GM19193 (cell line): ENCODE measurements around the gene PDE5A.

ENCODE experiments used
- POLR2A ChIP-seq: IDR thresholded peaks from 4 replicates; pipeline ENCODE4 v1.6.1; 2011; ENCODE audit not compliant: insufficient read depth, insufficient read length; ENCODE audit errors: extremely low read depth

The PDE5A gene

GRCh38 chr4:119525005-119525749 lies 103.4 kb downstream of the PDE5A start:
- no peak for TF ChIP-seq POLR2A

DNA sequence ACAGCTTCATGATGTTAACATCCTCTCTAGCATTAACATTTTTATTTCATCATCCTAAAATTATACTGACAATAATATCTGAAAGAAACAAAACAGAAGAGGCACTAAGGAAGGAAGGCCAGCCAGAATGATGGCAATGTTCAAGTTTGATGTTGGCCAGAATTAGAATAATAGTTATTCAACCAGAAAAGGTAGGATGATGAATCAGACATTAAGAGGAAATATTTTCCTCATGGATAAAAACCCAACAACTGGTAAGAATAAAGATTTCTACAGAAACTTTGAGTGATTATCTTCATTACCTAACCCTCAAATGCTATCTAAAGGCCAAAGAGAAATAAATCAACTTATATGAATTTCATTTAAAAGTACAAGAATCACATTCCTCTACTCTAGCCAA lies 105.2 kb downstream of the PDE5A start:
- no peak for TF ChIP-seq POLR2A

GRCh38 chr4:119521268-119521667 lies 107.3 kb downstream of the PDE5A start:
- TF ChIP-seq POLR2A, result no peak

- TF ChIP-seq POLR2A, result no peak
Measured at GRCh38 chr4:119518915-119519410, 109.6 kb downstream of the PDE5A start.

- no peak for TF ChIP-seq POLR2A
Measured at GRCh38 chr4:119518230-119518892, 110.2 kb downstream of the PDE5A start.

DNA sequence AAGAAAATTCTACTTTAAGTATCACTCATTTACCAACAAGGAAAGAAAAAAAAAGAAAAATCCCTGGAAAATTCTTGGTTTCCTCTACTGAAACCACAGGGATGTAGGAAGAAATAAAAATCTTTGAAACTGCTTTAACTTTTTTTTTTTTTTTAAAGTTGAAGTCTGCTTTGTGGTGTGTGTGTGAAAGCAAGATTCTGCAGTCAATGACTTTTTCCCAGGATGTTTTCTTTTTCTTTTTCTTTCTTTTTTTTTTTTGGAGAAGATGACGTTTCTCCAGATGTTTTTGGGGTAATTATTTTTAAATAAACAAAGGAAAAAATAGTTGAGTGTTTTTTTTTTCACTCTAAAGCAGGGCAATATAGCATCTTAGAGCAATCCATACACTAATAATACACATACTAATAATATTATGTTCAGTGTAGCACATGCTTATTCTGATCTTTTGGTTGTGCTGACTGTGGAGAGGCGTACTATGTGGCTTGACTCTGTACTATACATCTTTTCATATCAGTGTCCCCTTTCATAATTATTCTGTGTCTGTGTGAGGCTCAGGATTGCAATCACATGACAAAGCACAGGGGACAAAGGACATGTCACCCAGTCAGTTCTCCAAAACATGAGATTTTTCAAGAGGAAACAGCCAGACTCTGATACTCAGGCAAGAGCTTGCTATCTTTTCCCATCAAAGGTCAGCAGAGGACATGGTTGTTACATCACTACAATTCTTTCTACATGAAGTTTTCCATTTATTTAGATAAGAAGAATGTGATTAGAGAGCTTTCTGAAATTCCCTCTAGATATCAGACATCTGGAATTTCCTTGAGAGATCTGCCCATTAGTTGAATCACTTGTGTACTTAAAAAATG lies 111.0 kb downstream of the PDE5A start:
- no peak for TF ChIP-seq POLR2A

DNA sequence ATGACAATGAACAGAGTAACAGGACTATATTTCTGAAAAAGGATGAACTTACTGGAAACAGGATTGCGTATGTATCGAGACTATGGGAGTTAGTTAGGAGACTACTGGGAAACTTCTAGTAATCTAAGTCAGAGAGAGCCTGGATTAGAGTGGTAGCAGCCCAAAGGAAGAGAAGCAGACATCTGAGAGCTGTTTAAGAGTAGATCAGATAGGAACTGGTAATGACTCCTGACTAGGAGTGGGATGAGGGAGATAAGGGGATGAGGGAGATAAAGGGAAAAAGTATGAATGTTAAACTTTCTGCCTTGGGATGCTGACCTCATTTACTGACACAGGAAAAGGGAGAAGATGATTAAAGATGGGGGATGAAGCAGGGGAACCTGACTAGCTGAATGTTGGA lies 116.2 kb downstream of the PDE5A start:
- no peak for TF ChIP-seq POLR2A

DNA sequence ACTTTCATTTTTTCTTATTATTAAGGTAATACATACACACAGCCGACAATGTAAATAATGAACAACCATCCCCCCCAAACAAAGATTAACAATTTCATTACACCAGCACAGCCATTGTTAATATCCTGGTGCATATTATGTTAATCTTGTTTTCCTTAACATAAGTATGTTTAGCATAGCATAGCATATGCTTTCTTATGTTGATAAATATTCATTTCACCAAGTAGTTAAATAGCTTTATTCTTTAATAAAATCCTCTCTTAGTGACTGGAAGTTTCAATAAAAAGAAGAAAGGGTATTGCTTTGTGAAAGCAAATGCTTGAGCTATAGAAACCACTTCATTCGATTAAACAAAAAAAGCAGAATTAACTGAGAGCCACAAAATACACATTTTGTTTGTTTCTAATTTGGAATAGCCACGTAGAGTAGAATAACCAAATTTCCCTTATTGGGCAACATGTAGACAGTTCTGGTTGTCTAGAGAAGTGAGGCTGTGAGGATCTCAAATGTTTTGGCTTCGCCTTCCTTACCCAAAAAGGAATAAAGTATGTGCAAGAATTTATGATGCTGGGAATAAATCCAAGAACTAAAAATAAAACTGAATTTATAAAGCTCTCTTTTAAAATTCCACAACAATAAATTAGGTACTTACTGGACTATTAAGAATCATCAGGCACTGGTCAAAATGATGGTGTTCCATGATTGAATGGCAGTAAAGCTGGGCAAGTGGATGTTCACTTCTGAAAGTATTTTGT lies 118.0 kb downstream of the PDE5A start:
- TF ChIP-seq POLR2A, result no peak

- TF ChIP-seq POLR2A, result no peak
Measured at GRCh38 chr4:119508281-119508680, 120.3 kb downstream of the PDE5A start.

GRCh38 chr4:119506806-119507205 lies 121.8 kb downstream of the PDE5A start:
- TF ChIP-seq POLR2A, result no peak

GRCh38 chr4:119504616-119505015 lies 124.0 kb downstream of the PDE5A start:
- TF ChIP-seq POLR2A, result no peak

- TF ChIP-seq POLR2A, result no peak
Measured at GRCh38 chr4:119501740-119502139, 126.9 kb downstream of the PDE5A start.

DNA sequence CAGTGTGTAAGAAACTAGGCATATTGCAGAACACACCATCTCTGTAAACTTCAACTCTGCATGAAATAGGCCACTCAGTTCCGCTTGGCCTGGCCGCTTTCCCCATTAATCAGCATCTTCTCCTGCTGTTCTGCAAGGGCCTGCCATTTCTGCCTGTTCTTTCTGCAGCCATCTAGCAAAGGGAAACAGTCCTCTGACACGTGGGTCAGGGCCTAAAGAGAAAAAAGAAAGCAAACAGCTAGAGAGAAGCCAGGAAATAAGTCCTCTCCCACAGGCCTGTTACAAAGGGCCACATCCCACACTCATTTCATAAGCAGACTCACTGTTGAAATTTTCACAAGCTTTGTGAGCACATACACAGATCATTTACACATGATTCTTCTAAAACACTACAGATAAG lies 130.1 kb downstream of the PDE5A start:
- no peak for TF ChIP-seq POLR2A

- TF ChIP-seq POLR2A, result no peak
Measured at GRCh38 chr4:119493886-119494285, 134.7 kb downstream of the PDE5A start.
